Breast epithelium (tissue), 3 donors: Measurements from ENCODE around the gene C17orf107.

Experiments
- POLR2A ChIP-seq: fragments of 450-650 bp; IDR thresholded peaks from one replicate; pipeline ENCODE4 v1.6.1; 2016; ENCODE audit warnings: antibody characterized with exemption, mild to moderate bottlenecking, moderate library complexity
- TF ChIP-seq, protein P1 (sequence below), 3 donors: fragments of 450-650 bp; IDR thresholded peaks; one replicate each; pipeline ENCODE4 v1.5.1; 2016 to 2017; ENCODE audit warnings: antibody characterized with exemption in 3 of 3, mild to moderate bottlenecking in 3 of 3, moderate library complexity in 3 of 3

DNA sequence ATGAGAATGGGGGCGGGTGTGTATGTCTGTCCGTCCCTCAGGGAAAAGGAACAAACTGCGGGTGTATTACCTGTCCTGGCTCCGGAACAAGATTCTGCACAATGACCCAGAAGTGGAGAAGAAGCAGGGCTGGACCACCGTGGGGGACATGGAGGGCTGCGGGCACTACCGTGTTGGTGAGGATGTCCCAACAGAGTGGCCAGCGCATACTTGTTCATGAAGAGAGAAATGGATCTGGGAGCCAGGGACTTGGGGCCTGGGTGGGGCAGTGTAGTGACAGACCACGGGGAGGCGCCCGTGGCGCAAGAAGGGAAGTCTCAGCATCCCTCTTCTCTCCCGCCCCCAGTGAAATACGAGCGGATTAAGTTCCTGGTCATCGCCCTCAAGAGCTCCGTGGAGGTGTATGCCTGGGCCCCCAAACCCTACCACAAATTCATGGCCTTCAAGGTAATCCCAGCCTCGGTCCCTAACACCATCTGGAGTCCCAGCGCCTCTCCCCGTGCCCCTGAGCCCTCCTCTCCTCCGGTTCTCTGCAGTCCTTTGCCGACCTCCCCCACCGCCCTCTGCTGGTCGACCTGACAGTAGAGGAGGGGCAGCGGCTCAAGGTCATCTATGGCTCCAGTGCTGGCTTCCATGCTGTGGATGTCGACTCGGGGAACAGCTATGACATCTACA lies 3.5 kb upstream of the C17orf107 start:
- TF ChIP-seq, protein P1, sequence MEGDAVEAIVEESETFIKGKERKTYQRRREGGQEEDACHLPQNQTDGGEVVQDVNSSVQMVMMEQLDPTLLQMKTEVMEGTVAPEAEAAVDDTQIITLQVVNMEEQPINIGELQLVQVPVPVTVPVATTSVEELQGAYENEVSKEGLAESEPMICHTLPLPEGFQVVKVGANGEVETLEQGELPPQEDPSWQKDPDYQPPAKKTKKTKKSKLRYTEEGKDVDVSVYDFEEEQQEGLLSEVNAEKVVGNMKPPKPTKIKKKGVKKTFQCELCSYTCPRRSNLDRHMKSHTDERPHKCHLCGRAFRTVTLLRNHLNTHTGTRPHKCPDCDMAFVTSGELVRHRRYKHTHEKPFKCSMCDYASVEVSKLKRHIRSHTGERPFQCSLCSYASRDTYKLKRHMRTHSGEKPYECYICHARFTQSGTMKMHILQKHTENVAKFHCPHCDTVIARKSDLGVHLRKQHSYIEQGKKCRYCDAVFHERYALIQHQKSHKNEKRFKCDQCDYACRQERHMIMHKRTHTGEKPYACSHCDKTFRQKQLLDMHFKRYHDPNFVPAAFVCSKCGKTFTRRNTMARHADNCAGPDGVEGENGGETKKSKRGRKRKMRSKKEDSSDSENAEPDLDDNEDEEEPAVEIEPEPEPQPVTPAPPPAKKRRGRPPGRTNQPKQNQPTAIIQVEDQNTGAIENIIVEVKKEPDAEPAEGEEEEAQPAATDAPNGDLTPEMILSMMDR (IDR thresholded peaks at IDR 0.05) = no peak
- TF ChIP-seq POLR2A = no peak
